Mononuclear cell (primary cell): ENCODE data around the gene WDR53. TPM values are rescaled to one million over a fixed set of nuclear protein-coding genes. Genes with fewer than 3 reads are reported as not detected.
"Not testable (repeated sequence)": the region's sequence is repeated elsewhere in the genome, so short reads cannot be mapped to it uniquely, and the experiment has no call there.

Experiments
- H3K27me3 ChIP-seq: 2 replicates; pipeline ENCODE4 v1.6.0; 2011; ENCODE audit warnings: low read length, control low read depth; ENCODE audit not compliant: insufficient read depth
- H3K4me1 ChIP-seq: 2 replicates; pipeline ENCODE4 v1.5.1; 2011; ENCODE audit warnings: mild to moderate bottlenecking, low read length, control low read depth; ENCODE audit not compliant: insufficient read depth
- H3K4me3 ChIP-seq: 2 replicates; pipeline ENCODE4 v1.5.1; 2011; ENCODE audit warnings: mild to moderate bottlenecking, low read length, moderate library complexity
- H3K9me3 ChIP-seq: 2 replicates; pipeline ENCODE4 v1.5.1; 2011; ENCODE audit warnings: low read depth, mild to moderate bottlenecking, control low read depth, low read length
- total RNA-seq: library from RNA; depleted of rRNA; stranded (reverse); fragments of >200 nt; gene quantifications from one replicate; pipeline ENCODE4 v1.2.3, GENCODE V29; 2012

WDR53 gene
- total RNA-seq, 1 donor, result 7.0 TPM

DNA sequence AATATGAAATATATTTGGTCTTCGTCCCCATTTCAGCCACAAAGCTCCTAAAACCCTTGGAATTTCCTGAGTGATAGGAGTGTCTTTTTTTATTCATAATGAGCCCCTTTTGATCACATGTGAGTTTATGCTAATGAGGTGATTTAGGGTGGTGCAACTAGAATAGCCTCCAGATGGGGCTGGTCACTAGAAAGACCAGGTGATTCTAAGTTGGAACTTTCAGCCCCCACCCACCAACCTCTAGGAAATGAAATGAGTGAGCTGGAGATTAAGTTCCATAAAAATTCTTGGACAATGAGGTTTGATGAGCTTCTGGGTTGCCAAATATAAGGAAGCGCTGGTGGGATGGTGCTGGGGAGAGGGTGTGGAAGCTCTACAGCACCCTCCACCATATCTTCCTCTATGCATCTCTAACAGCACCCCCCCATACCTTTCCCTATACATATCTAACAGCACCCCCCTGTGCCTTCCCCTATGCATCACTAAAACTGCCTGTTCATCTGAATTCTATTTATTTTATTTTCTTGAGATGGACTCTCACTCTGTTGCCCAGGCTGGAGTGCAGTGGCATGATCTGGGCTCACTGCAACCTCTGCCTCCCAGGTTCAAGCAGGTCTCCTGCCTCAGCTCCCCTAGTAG lies 51.1 kb downstream of the WDR53 start:
- peaks cover 34% of the 10 kb centered on the region for H3K9me3 ChIP-seq
- H3K27me3 ChIP-seq, result peaks cover 2% of the 10 kb centered on the region
- no peaks in the 10 kb centered on the region for H3K4me1 ChIP-seq
- H3K4me3 ChIP-seq, result no peak overlapping the region

- H3K9me3 ChIP-seq, result peaks cover 23% of the 10 kb centered on the region
- no peaks in the 10 kb centered on the region for H3K4me1 ChIP-seq
- H3K27me3 ChIP-seq, result peaks cover 2% of the 10 kb centered on the region
- H3K4me3 ChIP-seq, result no peak within 1 kb of the TSS
Measured at GRCh38 chr3:196514913-196515621, 53.3 kb downstream of the WDR53 start, which contains the start of gene SMCO1. Gene SMCO1 (minus strand): TSS chr3:196515346. CDS start chr3:196515209, 137 bp downstream.

DNA sequence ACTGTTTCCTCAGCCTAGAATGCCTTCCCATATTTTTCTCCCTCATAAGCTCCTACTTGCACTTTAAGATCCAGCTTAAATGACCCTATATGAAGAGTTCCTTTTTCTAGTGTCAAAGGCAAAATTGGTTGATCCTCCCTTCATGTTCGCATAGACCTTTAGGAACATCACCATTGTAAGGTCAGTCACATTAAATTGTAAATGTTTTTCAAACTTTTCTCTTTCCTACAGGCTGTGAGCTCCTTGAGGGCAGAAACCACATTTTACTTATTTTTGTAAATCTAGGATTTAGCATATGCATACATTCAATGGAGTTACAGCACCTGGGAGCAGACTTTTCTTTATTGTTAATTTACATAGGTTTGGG lies 54.0 kb downstream of the WDR53 start:
- H3K4me3 ChIP-seq, result no peak overlapping the region
- H3K9me3 ChIP-seq, result peaks cover 16% of the 10 kb centered on the region
- H3K27me3 ChIP-seq, result peaks cover 2% of the 10 kb centered on the region
- no peaks in the 10 kb centered on the region for H3K4me1 ChIP-seq

GRCh38 chr3:196513697-196514349 lies 54.5 kb downstream of the WDR53 start:
- Histone ChIP-seq H3K4me3 (no peak overlapping the region), H3K4me1 (no peaks in the 10 kb centered on the region), H3K9me3 (peaks cover 11% of the 10 kb centered on the region)

DNA sequence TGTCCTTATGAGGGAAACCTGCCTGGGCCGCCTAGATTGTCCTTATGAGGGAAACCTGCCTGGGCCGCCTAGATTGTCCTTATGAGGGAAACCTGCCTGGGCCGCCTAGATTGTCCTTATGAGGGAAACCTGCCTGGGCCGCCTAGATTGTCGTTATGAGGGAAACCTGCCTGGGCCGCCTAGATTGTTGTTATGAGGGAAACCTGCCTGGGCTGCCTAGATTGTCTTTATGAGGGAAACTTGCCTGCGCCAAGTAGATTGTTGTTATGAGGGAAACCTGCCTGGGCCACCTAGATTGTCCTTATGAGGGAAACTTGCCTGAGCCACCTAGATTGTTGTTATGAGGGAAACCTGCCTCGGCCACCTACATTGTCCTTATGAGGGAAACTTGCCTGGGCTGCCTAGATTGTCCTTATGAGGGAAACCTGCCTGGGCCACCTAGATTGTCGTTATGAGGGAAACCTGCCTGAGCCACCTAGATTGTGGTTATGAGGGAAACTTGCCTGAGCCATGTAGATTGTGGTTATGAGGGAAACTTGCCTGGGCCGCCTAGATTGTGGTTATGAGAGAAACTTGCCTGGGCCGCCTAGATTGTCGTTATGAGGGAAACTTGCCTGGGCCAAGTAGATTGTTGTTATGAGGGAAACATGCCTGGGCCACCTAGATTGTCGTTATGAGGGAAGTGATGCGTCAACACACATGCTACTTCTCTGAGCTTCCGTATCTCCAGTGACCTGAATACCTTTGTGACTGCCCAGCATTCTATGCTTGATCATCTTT lies 56.5 kb downstream of the WDR53 start:
- H3K4me3 ChIP-seq, H3K4me1 ChIP-seq, H3K9me3 ChIP-seq, H3K27me3 ChIP-seq: not testable (repeated sequence)

More at GRCh38 chr3:196513697-196514349, 54.5 kb downstream of the WDR53 start:
- H3K27me3 ChIP-seq, result peaks cover 2% of the 10 kb centered on the region

DNA sequence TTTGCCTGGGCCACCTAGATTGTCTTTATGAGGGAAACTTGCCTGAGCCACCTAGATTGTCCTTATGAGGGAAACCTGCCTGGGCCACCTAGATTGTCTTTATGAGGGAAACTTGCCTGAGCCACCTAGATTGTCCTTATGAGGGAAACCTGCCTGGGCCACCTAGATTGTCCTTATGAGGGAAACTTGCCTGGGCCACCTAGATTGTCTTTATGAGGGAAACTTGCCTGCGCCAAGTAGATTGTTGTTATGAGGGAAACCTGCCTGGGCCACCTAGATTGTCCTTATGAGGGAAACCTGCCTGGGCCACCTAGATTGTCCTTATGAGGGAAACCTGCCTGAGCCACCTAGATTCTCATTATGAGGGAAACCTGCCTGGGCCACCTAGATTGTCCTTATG lies 57.2 kb downstream of the WDR53 start:
- H3K9me3 ChIP-seq, H3K4me3 ChIP-seq, H3K27me3 ChIP-seq, H3K4me1 ChIP-seq: not testable (repeated sequence)

- H3K4me3 ChIP-seq, result no peak overlapping the region
- H3K4me1 ChIP-seq, result peaks cover 9% of the 10 kb centered on the region
- no peaks in the 10 kb centered on the region for H3K9me3 ChIP-seq
- H3K27me3 ChIP-seq, result no peaks in the 10 kb centered on the region
Measured at GRCh38 chr3:196506687-196507086, 61.7 kb downstream of the WDR53 start.

DNA sequence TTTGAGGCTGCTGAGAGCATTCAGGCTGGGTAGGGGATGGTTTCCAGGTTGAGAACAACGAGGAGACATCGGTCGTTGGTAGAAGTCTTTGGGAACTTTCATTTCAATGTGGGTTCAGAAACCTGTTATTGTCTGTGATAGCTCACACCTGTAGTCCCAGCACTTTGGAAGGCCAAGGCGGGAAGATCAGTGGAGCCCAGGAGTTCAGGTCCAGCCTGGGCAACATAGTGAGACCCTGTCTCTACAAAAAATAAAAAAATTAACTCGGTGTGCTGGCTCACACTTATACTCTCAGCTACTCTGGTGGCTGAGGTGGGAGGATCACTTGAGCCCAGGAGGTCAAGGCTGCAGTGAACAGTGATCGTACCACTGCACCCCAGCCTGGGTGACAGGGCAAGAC lies 63.8 kb downstream of the WDR53 start:
- Histone ChIP-seq H3K9me3 (no peaks in the 10 kb centered on the region), H3K4me3 (no peak overlapping the region), H3K4me1 (peaks cover 29% of the 10 kb centered on the region), H3K27me3 (no peaks in the 10 kb centered on the region)

Other genes with a start within 250 kb of the WDR53 start
- gene TM4SF19, start 230.2 kb downstream of the WDR53 start, total RNA-seq, result 1.3 TPM
- gene UBXN7, start 136.1 kb downstream of the WDR53 start, total RNA-seq, result 50.3 TPM
- 25.9 TPM for gene RNF168, start 64.8 kb downstream of the WDR53 start, total RNA-seq
- gene SMCO1, start 53.2 kb downstream of the WDR53 start, total RNA-seq, result not detected
- 8.7 TPM for gene FBXO45, start 106 bp upstream of the WDR53 start, total RNA-seq
- gene NRROS, start 71.1 kb upstream of the WDR53 start, total RNA-seq, result 43.4 TPM
- gene CEP19, start 143.7 kb upstream of the WDR53 start, total RNA-seq, result 0.73 TPM
- 14.2 TPM for gene PIGX, start 143.8 kb upstream of the WDR53 start, total RNA-seq
- gene PAK2, start 171.3 kb upstream of the WDR53 start, total RNA-seq, result 37.9 TPM